ENCODE results near the gene UXT. TPM values are rescaled to one million over a fixed set of nuclear protein-coding genes. Genes with fewer than 3 reads are reported as not detected.

The UXT gene
- polyA plus RNA-seq, 3 donors: 134 to 213 (median 174) TPM

DNA sequence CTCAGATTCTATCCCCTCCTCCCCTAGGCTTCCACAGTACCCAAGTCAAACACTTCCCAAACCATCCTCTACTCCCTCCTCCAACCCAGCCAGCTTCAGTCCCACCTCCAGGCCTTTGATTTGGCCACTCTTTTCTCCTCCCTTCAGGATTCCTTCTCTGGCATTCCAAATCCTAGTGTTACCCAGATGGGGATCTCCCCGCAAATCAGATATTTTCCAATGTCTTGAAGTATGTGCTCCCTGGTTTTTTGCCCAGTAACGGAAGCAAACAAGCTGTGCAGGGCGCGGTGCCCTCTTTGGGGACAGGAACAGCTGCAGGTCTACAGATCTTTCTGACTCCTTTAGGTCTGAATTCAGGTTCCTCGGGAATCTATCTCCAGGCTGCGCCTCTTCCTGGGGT is 37.1 kb downstream of the UXT start:
- H3K4me3 ChIP-seq (replicated peaks in 1 of 3; ENCODE audit: low read depth in 2 of 3, low read length in 3 of 3): no peak overlapping the region
- intact Hi-C loops (cut with micrococcal nuclease): no loop called here
- TF ChIP-seq CTCF (IDR thresholded peaks at IDR 0.05): no peak
- DNase-seq: no peak
- H3K36me3 ChIP-seq (replicated peaks in 1 of 2; ENCODE audit: control insufficient read depth in 1 of 2, insufficient read depth in 2 of 2, low read length in 2 of 2): peaks cover 24% of the 10 kb centered on the region in 2 donors
- peaks cover 27% of the 10 kb centered on the region in 2 donors for H3K36me3 Mint-ChIP-seq
- H4K20me1 ChIP-seq (ENCODE audit: insufficient read depth, low read length): peaks cover 47% of the 10 kb centered on the region
- peaks cover 35 to 43% of the 10 kb centered on the region in 2 donors for H3K4me1 ChIP-seq (ENCODE audit: control insufficient read depth in 1 of 2, insufficient read depth in 2 of 2, low read length in 2 of 2)
- no peaks in the 10 kb centered on the region for H3K9me3 ChIP-seq (replicated peaks in 1 of 2; ENCODE audit: control insufficient read depth in 1 of 2, insufficient read depth in 1 of 2, low read length in 2 of 2)
- no peak overlapping the region for H3K9ac ChIP-seq (ENCODE audit: insufficient read depth, low read length, poor library complexity, severe bottlenecking)
- 92% methylated on average over 4 of the region's 6 CpGs for WGBS (ENCODE audit: insufficient coverage)
- H2AFZ ChIP-seq (ENCODE audit: insufficient read depth, low read depth, low read length, poor library complexity, severe bottlenecking): no peak overlapping the region
- H3K4me3 Mint-ChIP-seq: no peak overlapping the region
- peaks cover 6% of the 10 kb centered on the region for H3K79me2 ChIP-seq (ENCODE audit: insufficient read depth, low read length)
- no peak overlapping the region for H3K27ac ChIP-seq (ENCODE audit: low read depth in 1 of 2, low read length in 2 of 2)
- H3K27ac Mint-ChIP-seq: peak overlapping the region in 1 of 7 donors; percentile 36
- H3K27me3 Mint-ChIP-seq (ENCODE audit: low read depth in 3 of 3): peaks cover 8 to 18% (median 8%) of the 10 kb centered on the region in 3 donors
- H3K27me3 ChIP-seq (ENCODE audit: control insufficient read depth in 2 of 2, insufficient read depth in 2 of 2, low read length in 2 of 2): peaks cover 0 to 4% of the 10 kb centered on the region in 2 donors
- no peak overlapping the region for H3K4me2 ChIP-seq (replicated peaks; ENCODE audit: extremely low read depth, low read length, poor library complexity, severe bottlenecking)
- H3K9me3 Mint-ChIP-seq: peaks cover 0 to 10% (median 2%) of the 10 kb centered on the region in 7 donors
- peaks cover 39% of the 10 kb centered on the region for H3K4me1 Mint-ChIP-seq

DNA sequence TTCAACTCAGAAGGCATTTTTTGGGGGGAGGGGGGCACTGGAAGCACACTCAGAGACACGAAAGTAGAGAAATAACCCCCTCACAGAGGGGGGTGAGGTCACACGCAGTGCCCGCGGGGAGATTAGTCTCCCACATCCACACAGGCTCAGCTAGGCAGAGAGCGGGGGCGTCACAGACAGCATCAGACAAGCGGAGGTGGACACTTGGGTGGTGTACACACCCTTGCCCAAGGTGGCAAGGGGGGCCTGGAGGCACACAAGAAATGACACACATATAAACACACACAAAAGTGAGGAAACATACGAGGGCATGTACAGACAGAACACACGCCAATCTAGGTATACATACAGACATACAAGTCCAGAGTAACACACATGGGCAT is 38.7 kb downstream of the UXT start:
- WGBS (ENCODE audit: insufficient coverage): no CpG with 5 or more reads among the region's 9 CpGs
- H3K9ac ChIP-seq (ENCODE audit: insufficient read depth, low read length, poor library complexity, severe bottlenecking): no peak overlapping the region
- peaks cover 0 to 10% (median 2%) of the 10 kb centered on the region in 7 donors for H3K9me3 Mint-ChIP-seq
- intact Hi-C loops (cut with micrococcal nuclease): no loop called here
- H3K4me3 ChIP-seq (replicated peaks in 1 of 3; ENCODE audit: low read depth in 2 of 3, low read length in 3 of 3): no peak overlapping the region
- H3K4me3 Mint-ChIP-seq: no peak overlapping the region
- peaks cover 9 to 21% (median 13%) of the 10 kb centered on the region in 3 donors for H3K27me3 Mint-ChIP-seq (ENCODE audit: low read depth in 3 of 3)
- no peak overlapping the region for H2AFZ ChIP-seq (ENCODE audit: insufficient read depth, low read depth, low read length, poor library complexity, severe bottlenecking)
- H3K27me3 ChIP-seq (ENCODE audit: control insufficient read depth in 2 of 2, insufficient read depth in 2 of 2, low read length in 2 of 2): peaks cover 0 to 4% of the 10 kb centered on the region in 2 donors
- no peak for TF ChIP-seq CTCF (IDR thresholded peaks at IDR 0.05)
- peaks cover 31% of the 10 kb centered on the region for H4K20me1 ChIP-seq (ENCODE audit: insufficient read depth, low read length)
- no peak overlapping the region for H3K27ac Mint-ChIP-seq
- H3K4me2 ChIP-seq (replicated peaks; ENCODE audit: extremely low read depth, low read length, poor library complexity, severe bottlenecking): no peak overlapping the region
- H3K9me3 ChIP-seq (replicated peaks in 1 of 2; ENCODE audit: control insufficient read depth in 1 of 2, insufficient read depth in 1 of 2, low read length in 2 of 2): no peaks in the 10 kb centered on the region
- H3K27ac ChIP-seq (ENCODE audit: low read depth in 1 of 2, low read length in 2 of 2): no peak overlapping the region
- H3K4me1 ChIP-seq (ENCODE audit: control insufficient read depth in 1 of 2, insufficient read depth in 2 of 2, low read length in 2 of 2): peaks cover 19 to 27% of the 10 kb centered on the region in 2 donors
- no peak for DNase-seq
- H3K36me3 ChIP-seq (replicated peaks in 1 of 2; ENCODE audit: control insufficient read depth in 1 of 2, insufficient read depth in 2 of 2, low read length in 2 of 2): peaks cover 8% of the 10 kb centered on the region in 2 donors
- H3K4me1 Mint-ChIP-seq: peaks cover 24% of the 10 kb centered on the region
- H3K36me3 Mint-ChIP-seq: peaks cover 11% of the 10 kb centered on the region in 2 donors
- H3K79me2 ChIP-seq (ENCODE audit: insufficient read depth, low read length): no peaks in the 10 kb centered on the region

All from CD14-positive monocyte (primary cell).